GM10266 (cell line): Measurements from ENCODE around the gene STXBP4.

Experiments
- DNase-seq: peaks from one replicate; pipeline ENCODE4 v3.0.0; 2012; ENCODE audit errors: extremely low spot score
- TF ChIP-seq, protein P1 (sequence below): IDR thresholded peaks from 2 replicates; pipeline ENCODE4 v1.5.1; 2012; ENCODE audit warnings: mild to moderate bottlenecking, low read depth; ENCODE audit not compliant: control insufficient read depth, insufficient read depth; ENCODE audit errors: missing control alignments

STXBP4 gene

DNA sequence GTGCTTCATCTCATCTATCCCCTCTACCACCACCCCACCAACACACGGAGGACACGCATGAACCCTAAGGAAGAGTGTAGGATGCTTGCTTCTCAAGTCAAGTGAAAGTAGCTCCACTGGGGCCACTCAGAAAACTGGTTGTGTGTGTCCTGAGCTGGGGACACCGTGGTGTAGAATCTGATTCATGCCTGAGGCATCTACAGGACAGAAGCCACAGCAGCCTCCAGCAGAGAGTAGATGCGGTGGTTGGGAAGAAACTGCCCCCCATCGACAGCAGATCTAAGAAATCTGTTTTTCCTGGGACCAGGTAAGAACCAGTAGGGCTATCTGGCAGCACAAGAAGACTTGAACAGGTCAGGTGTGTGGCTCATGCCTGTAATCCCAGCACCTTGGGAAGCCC is 244.3 kb downstream of the STXBP4 start:
- TF ChIP-seq, protein P1, sequence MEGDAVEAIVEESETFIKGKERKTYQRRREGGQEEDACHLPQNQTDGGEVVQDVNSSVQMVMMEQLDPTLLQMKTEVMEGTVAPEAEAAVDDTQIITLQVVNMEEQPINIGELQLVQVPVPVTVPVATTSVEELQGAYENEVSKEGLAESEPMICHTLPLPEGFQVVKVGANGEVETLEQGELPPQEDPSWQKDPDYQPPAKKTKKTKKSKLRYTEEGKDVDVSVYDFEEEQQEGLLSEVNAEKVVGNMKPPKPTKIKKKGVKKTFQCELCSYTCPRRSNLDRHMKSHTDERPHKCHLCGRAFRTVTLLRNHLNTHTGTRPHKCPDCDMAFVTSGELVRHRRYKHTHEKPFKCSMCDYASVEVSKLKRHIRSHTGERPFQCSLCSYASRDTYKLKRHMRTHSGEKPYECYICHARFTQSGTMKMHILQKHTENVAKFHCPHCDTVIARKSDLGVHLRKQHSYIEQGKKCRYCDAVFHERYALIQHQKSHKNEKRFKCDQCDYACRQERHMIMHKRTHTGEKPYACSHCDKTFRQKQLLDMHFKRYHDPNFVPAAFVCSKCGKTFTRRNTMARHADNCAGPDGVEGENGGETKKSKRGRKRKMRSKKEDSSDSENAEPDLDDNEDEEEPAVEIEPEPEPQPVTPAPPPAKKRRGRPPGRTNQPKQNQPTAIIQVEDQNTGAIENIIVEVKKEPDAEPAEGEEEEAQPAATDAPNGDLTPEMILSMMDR, result no peak
- no peak for DNase-seq

DNA sequence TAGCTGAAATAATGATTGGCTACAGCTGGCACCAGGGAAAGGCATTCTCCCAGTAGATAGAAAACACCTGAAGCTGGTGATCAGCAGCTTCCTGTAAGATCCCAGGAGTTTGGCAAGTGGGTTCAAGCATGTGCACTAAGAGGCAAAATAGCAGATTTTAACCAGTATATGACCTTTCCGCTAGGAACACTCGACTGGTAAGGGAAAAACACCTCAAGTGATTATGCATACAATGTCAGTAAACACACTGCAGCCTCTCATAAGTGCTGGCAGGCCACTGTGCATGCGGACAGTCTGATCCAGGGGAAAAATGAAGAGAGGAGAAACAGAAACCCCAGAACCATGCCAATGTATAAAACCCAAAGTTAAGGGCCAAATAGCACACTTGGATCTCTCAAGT is 247.1 kb downstream of the STXBP4 start:
- no peak for DNase-seq
- TF ChIP-seq, protein P1, result no peak

DNA sequence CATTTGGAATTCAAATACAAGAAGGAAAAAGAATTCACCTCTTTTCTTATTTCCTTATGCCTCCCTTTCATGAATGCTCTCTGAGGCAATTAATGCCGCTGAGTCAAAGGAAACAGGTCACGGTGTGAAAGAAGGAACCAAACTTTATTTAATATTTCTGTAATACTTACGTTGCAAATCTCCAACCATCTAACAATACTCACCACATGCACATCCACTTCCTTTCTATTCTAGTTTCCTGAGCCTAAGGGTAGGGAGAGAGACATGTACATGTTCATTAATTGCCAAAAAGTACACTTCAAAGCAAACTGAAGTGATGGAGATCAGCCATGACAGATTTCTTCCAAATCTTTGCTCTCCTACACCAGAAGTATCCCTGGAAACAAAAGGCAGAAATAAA is 248.3 kb downstream of the STXBP4 start:
- DNase-seq, result no peak
- TF ChIP-seq, protein P1, result no peak

DNA sequence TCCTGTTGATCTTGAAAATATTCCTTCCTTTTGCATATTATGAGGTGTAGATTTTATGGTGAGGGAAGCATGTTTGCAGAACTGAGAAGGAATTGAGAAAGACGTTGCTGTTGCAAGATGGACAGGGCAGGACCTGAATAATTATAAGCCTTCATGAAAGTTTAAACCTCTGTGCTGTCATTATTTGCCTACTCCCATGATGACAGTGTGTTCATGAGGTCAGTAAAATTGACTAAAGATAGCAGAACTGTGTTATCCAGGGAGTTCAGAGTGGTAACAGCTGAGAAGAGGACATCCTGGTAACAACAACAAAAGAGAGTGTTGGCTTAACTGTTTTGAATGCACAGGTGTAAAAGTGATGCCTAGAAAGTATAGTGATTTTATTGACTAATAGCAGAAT is 250.9 kb downstream of the STXBP4 start:
- TF ChIP-seq, protein P1, result no peak
- DNase-seq, result no peak

DNA sequence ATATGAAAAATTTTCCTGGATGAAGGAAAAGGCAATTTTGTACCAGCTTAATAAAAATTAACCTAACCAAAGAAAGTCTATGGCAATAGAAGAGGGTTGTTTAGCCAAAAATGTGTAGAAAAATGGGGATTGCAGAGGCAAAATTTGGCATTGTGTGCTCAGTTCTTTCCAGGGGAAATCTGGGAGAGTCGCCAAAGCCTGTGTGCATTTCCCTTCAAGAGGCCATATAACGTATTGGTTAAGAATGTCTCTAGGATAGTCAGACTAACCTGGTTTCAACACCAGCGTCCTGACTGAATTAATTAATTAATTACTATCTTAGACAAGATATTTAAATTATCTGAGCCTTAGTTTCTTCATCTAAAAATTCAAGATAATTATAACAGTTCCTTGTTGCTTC is 251.4 kb downstream of the STXBP4 start:
- TF ChIP-seq, protein P1, result no peak
- no peak for DNase-seq
